Neural progenitor cell (in vitro differentiated cells): ENCODE measurements around the gene SRSF4. TPM values are rescaled to one million over a fixed set of nuclear protein-coding genes. Genes with fewer than 3 reads are reported as not detected.

Experiments
- DNase-seq: peaks from one replicate; pipeline ENCODE4 v3.0.0-alpha.2; 2016; ENCODE audit warnings: low spot score
- H2AFZ ChIP-seq: fragments of 200-600 bp; sonication (generic); replicated peaks from 2 replicates; pipeline ENCODE4 v1.6.1; 2016; ENCODE audit warnings: antibody characterized with exemption
- H3F3A ChIP-seq: fragments of 200-600 bp; sonication (generic); 2 replicates; pipeline ENCODE4 v1.6.1; 2016; ENCODE audit warnings: antibody characterized with exemption, low read depth
- H3K27ac ChIP-seq: fragments of 200-600 bp; sonication (generic); 2 replicates; pipeline ENCODE4 v1.5.1; 2016; ENCODE audit warnings: mild to moderate bottlenecking
- H3K27me3 ChIP-seq: fragments of 200-600 bp; sonication (generic); 2 replicates; pipeline ENCODE4 v1.6.1; 2016; ENCODE audit warnings: mild to moderate bottlenecking, moderate library complexity
- H3K36me3 ChIP-seq: fragments of 200-600 bp; sonication (generic); 2 replicates; pipeline ENCODE4 v1.5.1; 2016
- H3K4me1 ChIP-seq: fragments of 200-600 bp; sonication (generic); 2 replicates; pipeline ENCODE4 v1.6.1; 2016; ENCODE audit warnings: mixed run types
- H3K4me2 ChIP-seq: fragments of 200-600 bp; sonication (generic); 2 replicates; pipeline ENCODE4 v1.6.1; 2016
- H3K4me3 ChIP-seq: fragments of 200-600 bp; sonication (generic); 2 replicates; pipeline ENCODE4 v1.5.1; 2016
- H3K79me2 ChIP-seq: fragments of 200-600 bp; sonication (generic); 2 replicates; pipeline ENCODE4 v1.6.1; 2016; ENCODE audit warnings: low read depth
- H3K9ac ChIP-seq: fragments of 200-600 bp; sonication (generic); 2 replicates; pipeline ENCODE4 v1.6.1; 2016
- H3K9me3 ChIP-seq: fragments of 200-600 bp; sonication (generic); 2 replicates; pipeline ENCODE4 v1.5.1; 2016; ENCODE audit warnings: low read depth
- H4K20me1 ChIP-seq: fragments of 200-600 bp; sonication (generic); 2 replicates; pipeline ENCODE4 v1.6.1; 2016; ENCODE audit warnings: low read depth
- H3K27ac Mint-ChIP-seq: 3 replicates; pipeline ENCODE4 v1.8.0; 2021; ENCODE audit warnings: mixed read lengths
- H3K27me3 Mint-ChIP-seq: 2 replicates; pipeline ENCODE4 v1.8.0; 2022; ENCODE audit warnings: low read depth, mild to moderate bottlenecking, inconsistent platforms, moderate library complexity, mixed read lengths; ENCODE audit not compliant: insufficient read depth
- H3K36me3 Mint-ChIP-seq: 3 replicates; pipeline ENCODE4 v1.8.0; 2021; ENCODE audit warnings: mixed read lengths
- H3K4me1 Mint-ChIP-seq: 3 replicates; pipeline ENCODE4 v1.8.0; 2021; ENCODE audit warnings: mixed read lengths
- H3K4me3 Mint-ChIP-seq: 3 replicates; pipeline ENCODE4 v1.8.0; 2021; ENCODE audit warnings: mild to moderate bottlenecking, moderate library complexity, mixed read lengths
- H3K9me3 Mint-ChIP-seq: 3 replicates; pipeline ENCODE4 v1.8.0; 2020; ENCODE audit warnings: mixed read lengths
- CTCF ChIP-seq: fragments of 200-600 bp; sonication (generic); IDR thresholded peaks from 2 replicates; pipeline ENCODE4 v1.5.1; 2017; ENCODE audit warnings: antibody characterized with exemption, mild to moderate bottlenecking
- EZH2 ChIP-seq: fragments of 200-600 bp; sonication (generic); IDR thresholded peaks from 2 replicates; pipeline ENCODE4 v1.6.1; 2017; ENCODE audit warnings: antibody characterized with exemption, mild to moderate bottlenecking, moderate library complexity
- EZH2phosphoT487 ChIP-seq: fragments of 200-600 bp; sonication (generic); IDR thresholded peaks from 2 replicates; pipeline ENCODE4 v1.6.1; 2017; ENCODE audit warnings: antibody characterized with exemption
- total RNA-seq: library from RNA; depleted of rRNA; stranded (reverse); fragments of >200 nt; gene quantifications from 2 replicates; pipeline ENCODE4 v1.2.3, GENCODE V29; 2015; ENCODE audit warnings: low replicate concordance

The SRSF4 gene
- total RNA-seq, 1 donor from 2014 or later: 73.2 TPM

DNA sequence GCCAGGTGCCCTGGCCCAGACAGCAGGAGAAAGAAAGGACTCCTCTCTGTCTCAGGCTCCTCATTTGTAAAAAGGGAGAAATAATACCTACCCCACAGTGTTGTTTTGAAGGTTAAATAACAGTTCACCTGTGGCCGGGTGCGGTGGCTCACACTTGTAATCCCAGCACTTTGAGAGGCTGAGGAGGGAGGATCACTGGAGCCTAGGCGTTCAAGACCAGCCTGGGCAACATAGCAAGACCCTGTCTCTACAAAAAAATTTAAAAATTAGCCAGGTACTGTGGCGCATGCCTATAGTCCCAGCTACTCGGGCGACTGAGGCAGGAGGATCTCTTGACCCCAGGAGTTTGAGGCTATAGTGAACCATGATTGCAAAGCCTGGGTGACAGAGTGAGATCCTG lies 55.5 kb downstream of the SRSF4 start:
- Mint-ChIP-seq H3K27me3 (peaks cover 19% of the 10 kb centered on the region), H3K36me3 (no peaks in the 10 kb centered on the region), H3K4me1 (peaks cover 19% of the 10 kb centered on the region), H3K4me3 (peak overlapping the region; percentile 81), H3K27ac (peak overlapping the region; percentile 90), H3K9me3 (no peaks in the 10 kb centered on the region)
- H3K4me3 ChIP-seq: no peak overlapping the region
- no peak overlapping the region for H3K9ac ChIP-seq
- no peaks in the 10 kb centered on the region for H3K36me3 ChIP-seq
- TF ChIP-seq CTCF: no peak
- TF ChIP-seq EZH2phosphoT487: no peak
- TF ChIP-seq EZH2: no peak
- no peak overlapping the region for H3K4me2 ChIP-seq
- H3K9me3 ChIP-seq: no peaks in the 10 kb centered on the region
- H3K27me3 ChIP-seq: peaks cover 49% of the 10 kb centered on the region
- peaks cover 18% of the 10 kb centered on the region for H3K4me1 ChIP-seq
- H4K20me1 ChIP-seq: peaks cover 8% of the 10 kb centered on the region
- no peaks in the 10 kb centered on the region for H3K79me2 ChIP-seq
- no peak overlapping the region for H3K27ac ChIP-seq
- peaks cover 29% of the 10 kb centered on the region for H3F3A ChIP-seq
- DNase-seq: no peak
- H2AFZ ChIP-seq: no peak overlapping the region

GRCh38 chr1:29125788-29126187 lies 55.9 kb downstream of the SRSF4 start:
- H3K27me3 Mint-ChIP-seq: peaks cover 22% of the 10 kb centered on the region

GRCh38 chr1:29125237-29125641 lies 56.5 kb downstream of the SRSF4 start:
- H3K36me3 Mint-ChIP-seq: no peaks in the 10 kb centered on the region
- peak; percentile 43 for DNase-seq
- H3K9me3 ChIP-seq: no peaks in the 10 kb centered on the region
- TF ChIP-seq EZH2 (no peak), EZH2phosphoT487 (no peak), CTCF (no peak)
- H3K4me3 ChIP-seq: no peak overlapping the region
- no peak overlapping the region for H3K9ac ChIP-seq
- H3K27me3 Mint-ChIP-seq: peaks cover 23% of the 10 kb centered on the region
- no peaks in the 10 kb centered on the region for H3K79me2 ChIP-seq
- H3F3A ChIP-seq: peaks cover 39% of the 10 kb centered on the region
- H3K9me3 Mint-ChIP-seq: no peaks in the 10 kb centered on the region
- H3K27me3 ChIP-seq: peaks cover 59% of the 10 kb centered on the region
- H2AFZ ChIP-seq: no peak overlapping the region
- peak overlapping the region; percentile 74 for H3K4me2 ChIP-seq
- peaks cover 16% of the 10 kb centered on the region for H4K20me1 ChIP-seq
- H3K4me1 Mint-ChIP-seq: peaks cover 14% of the 10 kb centered on the region
- H3K4me3 Mint-ChIP-seq: peak overlapping the region; percentile 81
- peaks cover 18% of the 10 kb centered on the region for H3K4me1 ChIP-seq
- H3K36me3 ChIP-seq: no peaks in the 10 kb centered on the region
- H3K27ac Mint-ChIP-seq: peak overlapping the region; percentile 90
- no peak overlapping the region for H3K27ac ChIP-seq

More at GRCh38 chr1:29125788-29126187, 55.9 kb downstream of the SRSF4 start:
- H3K27ac Mint-ChIP-seq: peak overlapping the region; percentile 90
- no peak overlapping the region for H3K4me2 ChIP-seq
- H2AFZ ChIP-seq: no peak overlapping the region
- H3K4me1 ChIP-seq: peaks cover 18% of the 10 kb centered on the region
- peak overlapping the region; percentile 81 for H3K4me3 Mint-ChIP-seq
- no peaks in the 10 kb centered on the region for H3K36me3 Mint-ChIP-seq
- H3K79me2 ChIP-seq: no peaks in the 10 kb centered on the region
- H3K27me3 ChIP-seq: peaks cover 53% of the 10 kb centered on the region
- H3K9me3 Mint-ChIP-seq: no peaks in the 10 kb centered on the region
- H4K20me1 ChIP-seq: peaks cover 11% of the 10 kb centered on the region
- H3K9me3 ChIP-seq: no peaks in the 10 kb centered on the region
- no peak overlapping the region for H3K9ac ChIP-seq
- H3F3A ChIP-seq: peaks cover 33% of the 10 kb centered on the region
- H3K4me1 Mint-ChIP-seq: peaks cover 19% of the 10 kb centered on the region
- no peak overlapping the region for H3K4me3 ChIP-seq
- TF ChIP-seq CTCF (no peak), EZH2phosphoT487 (no peak), EZH2 (no peak)
- H3K36me3 ChIP-seq: no peaks in the 10 kb centered on the region
- no peak for DNase-seq
- no peak overlapping the region for H3K27ac ChIP-seq
